PFSK-1 (cell line): ENCODE measurements around the gene DNAH2.

Source experiments
- FOXP2 ChIP-seq: optimal IDR thresholded peaks from 2 replicates; pipeline ENCODE3; 2011; ENCODE audit warnings: borderline replicate concordance, control low read depth, inconsistent platforms; ENCODE audit not compliant: insufficient read depth; ENCODE audit errors: extremely low read length, extremely low read depth
- POLR2AphosphoS5 ChIP-seq: IDR thresholded peaks from 2 replicates; pipeline ENCODE4 v1.6.1; 2012; ENCODE audit warnings: low read depth, mild to moderate bottlenecking, control low read depth, low read length, moderate library complexity
- REST ChIP-seq, 2 experiments: IDR thresholded peaks; 2 replicates each; pipeline versions ENCODE4 v1.6.1 to v1.8.0; 2011 to 2012; ENCODE audit warnings: low read depth in 2 of 2, low read length in 2 of 2, control low read depth in 1 of 2, inconsistent platforms in 1 of 2, mild to moderate bottlenecking in 1 of 2, moderate library complexity in 1 of 2; ENCODE audit not compliant: insufficient read depth in 1 of 2
- SIN3A ChIP-seq: IDR thresholded peaks from 2 replicates; pipeline ENCODE4 v1.6.1; 2012; ENCODE audit warnings: mild to moderate bottlenecking, low read length, moderate library complexity, borderline replicate concordance; ENCODE audit not compliant: insufficient read depth
- TAF1 ChIP-seq: IDR thresholded peaks from 2 replicates; pipeline ENCODE4 v1.6.1; 2012; ENCODE audit warnings: low read length, control low read depth, borderline replicate concordance; ENCODE audit not compliant: insufficient read depth

DNAH2 gene

GRCh38 chr17:7873051-7873450, 155.5 kb downstream of the DNAH2 start:
- no peak for TF ChIP-seq REST (IDR thresholded peaks at IDR 0.05; ENCODE audit: insufficient read depth in 1 of 2, low read depth in 2 of 2, low read length in 2 of 2)
- TF ChIP-seq SIN3A: no peak
- no peak for TF ChIP-seq FOXP2
- no peak for TF ChIP-seq TAF1
- no peak for TF ChIP-seq POLR2AphosphoS5

- TF ChIP-seq TAF1: no peak
- no peak for TF ChIP-seq POLR2AphosphoS5
- no peak for TF ChIP-seq REST (IDR thresholded peaks at IDR 0.05; ENCODE audit: insufficient read depth in 1 of 2, low read depth in 2 of 2, low read length in 2 of 2)
- TF ChIP-seq SIN3A: no peak
- no peak for TF ChIP-seq FOXP2
These were observed 158.3 kb downstream of the DNAH2 start for GRCh38 chr17:7875804-7876370.

GRCh38 chr17:7878234-7878633, 160.7 kb downstream of the DNAH2 start:
- TF ChIP-seq TAF1: no peak

- TF ChIP-seq SIN3A (no peak), POLR2AphosphoS5 (no peak), FOXP2 (no peak)
These were observed 162.7 kb downstream of the DNAH2 start for GRCh38 chr17:7880076-7880868.

- TF ChIP-seq POLR2AphosphoS5 (no peak), SIN3A (no peak), FOXP2 (no peak), REST (IDR thresholded peaks at IDR 0.05; ENCODE audit: insufficient read depth in 1 of 2, low read depth in 2 of 2, low read length in 2 of 2) (no peak), TAF1 (no peak)
These were observed 163.9 kb downstream of the DNAH2 start for GRCh38 chr17:7881276-7882054.

GRCh38 chr17:7882068-7882467, 164.5 kb downstream of the DNAH2 start:
- TF ChIP-seq FOXP2: no peak
- no peak for TF ChIP-seq REST (IDR thresholded peaks at IDR 0.05; ENCODE audit: insufficient read depth in 1 of 2, low read depth in 2 of 2, low read length in 2 of 2)
- no peak for TF ChIP-seq TAF1
- no peak for TF ChIP-seq POLR2AphosphoS5
- TF ChIP-seq SIN3A: no peak
